ENCODE measurements around the gene CDH19. TPM values are rescaled to one million over a fixed set of nuclear protein-coding genes. Genes with fewer than 3 reads are reported as not detected.

CDH19 gene
- total RNA-seq, 4 donors from 2014 or later = 0.85 to 3.8 (median 1.9) TPM

DNA sequence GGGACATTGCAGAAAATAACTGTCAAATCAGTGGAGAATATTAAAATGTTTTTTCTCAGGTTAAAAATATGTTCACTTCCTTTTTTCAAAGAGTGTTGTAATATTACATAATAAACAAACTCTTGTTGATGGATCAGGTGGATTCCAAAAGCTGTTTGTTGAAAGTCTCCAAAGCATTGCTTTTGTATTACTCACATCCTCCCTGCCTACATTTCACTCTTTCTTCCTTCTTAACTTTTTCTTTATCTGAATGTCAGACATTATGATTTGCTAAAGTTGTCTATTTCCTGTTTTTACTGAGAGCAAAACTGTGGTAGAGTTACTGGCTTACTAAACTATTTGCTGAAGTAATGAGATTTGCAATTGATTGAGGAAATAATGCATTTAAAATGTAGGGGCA, 92.1 kb downstream of the CDH19 start:
- TF ChIP-seq, protein P1, sequence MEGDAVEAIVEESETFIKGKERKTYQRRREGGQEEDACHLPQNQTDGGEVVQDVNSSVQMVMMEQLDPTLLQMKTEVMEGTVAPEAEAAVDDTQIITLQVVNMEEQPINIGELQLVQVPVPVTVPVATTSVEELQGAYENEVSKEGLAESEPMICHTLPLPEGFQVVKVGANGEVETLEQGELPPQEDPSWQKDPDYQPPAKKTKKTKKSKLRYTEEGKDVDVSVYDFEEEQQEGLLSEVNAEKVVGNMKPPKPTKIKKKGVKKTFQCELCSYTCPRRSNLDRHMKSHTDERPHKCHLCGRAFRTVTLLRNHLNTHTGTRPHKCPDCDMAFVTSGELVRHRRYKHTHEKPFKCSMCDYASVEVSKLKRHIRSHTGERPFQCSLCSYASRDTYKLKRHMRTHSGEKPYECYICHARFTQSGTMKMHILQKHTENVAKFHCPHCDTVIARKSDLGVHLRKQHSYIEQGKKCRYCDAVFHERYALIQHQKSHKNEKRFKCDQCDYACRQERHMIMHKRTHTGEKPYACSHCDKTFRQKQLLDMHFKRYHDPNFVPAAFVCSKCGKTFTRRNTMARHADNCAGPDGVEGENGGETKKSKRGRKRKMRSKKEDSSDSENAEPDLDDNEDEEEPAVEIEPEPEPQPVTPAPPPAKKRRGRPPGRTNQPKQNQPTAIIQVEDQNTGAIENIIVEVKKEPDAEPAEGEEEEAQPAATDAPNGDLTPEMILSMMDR (IDR thresholded peaks at IDR 0.05; ENCODE audit: low read depth) = no peak

GRCh38 chr18:66511289-66511688, 92.6 kb downstream of the CDH19 start:
- TF ChIP-seq, protein P1 (IDR thresholded peaks at IDR 0.05; ENCODE audit: low read depth) = no peak

- TF ChIP-seq, protein P1 (IDR thresholded peaks at IDR 0.05; ENCODE audit: low read depth) = no peak
Observed at GRCh38 chr18:66510357-66511045, 93.4 kb downstream of the CDH19 start.

DNA sequence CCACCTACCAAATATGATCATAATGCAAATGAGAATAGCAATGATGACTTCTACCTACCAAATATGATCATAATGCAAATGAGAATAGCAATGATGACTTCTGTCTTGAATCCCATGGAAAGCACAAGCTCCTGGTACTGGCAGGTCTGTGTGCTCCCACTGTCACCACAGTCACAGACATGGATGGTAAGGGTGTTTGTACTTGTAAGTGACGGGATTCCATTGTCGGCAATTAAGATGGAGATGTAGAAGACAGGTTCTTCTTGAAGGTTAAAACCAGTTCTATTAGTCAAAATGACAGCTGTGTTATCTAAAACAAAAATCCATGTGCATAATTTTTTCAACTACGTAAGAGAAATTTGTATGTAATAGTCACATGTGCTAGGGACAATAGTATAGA, 95.0 kb downstream of the CDH19 start:
- TF ChIP-seq, protein P1 (IDR thresholded peaks at IDR 0.05; ENCODE audit: low read depth) = no peak

DNA sequence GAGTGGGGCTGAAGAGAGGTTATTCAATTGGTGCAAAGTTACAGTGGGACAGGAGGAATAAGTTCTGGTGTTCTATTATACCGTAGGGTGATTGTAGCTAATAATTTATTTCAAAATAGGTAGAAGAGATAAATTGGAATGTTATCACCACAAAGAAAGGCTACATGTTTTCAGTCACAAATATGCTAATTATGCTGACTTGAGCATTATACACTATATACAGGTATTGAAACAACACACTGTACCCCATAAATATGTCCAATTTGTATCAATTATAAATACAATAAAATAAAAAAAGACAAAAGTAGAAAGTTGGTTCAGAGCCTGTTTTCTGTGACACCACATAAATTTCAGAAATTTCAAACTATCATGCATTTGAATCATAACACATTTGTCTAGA, 97.7 kb downstream of the CDH19 start:
- TF ChIP-seq, protein P1 (IDR thresholded peaks at IDR 0.05; ENCODE audit: low read depth) = no peak

DNA sequence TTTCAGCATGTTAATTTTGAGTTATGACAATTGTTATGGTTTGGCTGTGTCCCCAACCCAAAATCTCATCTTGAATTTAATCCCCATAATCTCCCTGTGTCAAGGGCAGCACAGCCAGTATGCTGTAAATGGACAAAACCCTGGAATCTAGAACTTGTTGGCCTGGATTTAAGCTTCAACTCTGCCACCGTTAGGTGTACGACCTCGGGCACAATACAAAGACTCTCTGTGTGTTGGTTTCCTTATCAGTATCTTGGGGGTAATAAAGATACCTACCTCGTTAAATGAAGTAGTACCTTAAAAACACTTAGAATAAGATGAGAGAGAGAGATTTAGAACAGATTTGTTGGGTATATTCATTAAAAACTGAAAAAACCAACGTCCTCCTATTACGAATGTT, 106.5 kb downstream of the CDH19 start:
- TF ChIP-seq, protein P1 (IDR thresholded peaks at IDR 0.05; ENCODE audit: low read depth) = no peak

DNA sequence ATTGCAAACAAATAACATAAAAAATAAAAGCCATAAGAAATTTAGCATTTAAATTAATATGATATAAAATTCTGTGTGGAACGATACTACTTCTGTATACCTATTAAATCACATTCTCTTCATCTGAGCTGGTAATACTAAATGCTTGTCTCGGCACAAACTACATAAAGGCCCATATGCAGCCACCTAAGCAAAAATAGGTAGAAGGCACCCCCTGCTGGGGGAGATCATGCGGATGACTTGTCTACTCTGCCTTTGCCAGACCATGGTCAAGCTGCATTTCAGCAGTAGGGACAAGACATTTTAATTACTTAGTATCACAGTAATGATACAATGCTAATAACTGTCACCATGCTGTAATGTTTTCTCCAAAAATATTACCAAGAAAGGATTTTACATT, 108.0 kb downstream of the CDH19 start:
- TF ChIP-seq, protein P1 (IDR thresholded peaks at IDR 0.05; ENCODE audit: low read depth) = no peak

All from subcutaneous adipose tissue (tissue), 4 donors.